K562 (cell line): ENCODE measurements around the gene PCBD1. TPM values are rescaled to one million over a fixed set of nuclear protein-coding genes. Genes with fewer than 3 reads are reported as not detected.

Experiments used
- ATAC-seq: fragments of 200-7000 bp; cut with Tn5 transposase; 3 replicates; pipeline ENCODE4 v1.9.1; 2020; ENCODE audit warnings: moderate library complexity
- BruUV-seq: library from RNA; stranded (reverse); fragments of 400-500 nt; replicated peaks from 2 replicates; lab custom pipeline; 2021; lab: Mats Ljungman, UMichigan
- CTCF ChIA-PET: fragments of 300-600 bp; formaldehyde crosslinking; extraction: SDS; loops from one replicate; lab custom pipeline; 2021; ENCODE audit warnings: low intra/inter-chr PET ratio; lab: Yijun Ruan, JAX
- POLR2A ChIA-PET: fragments of 300-600, 350-650 bp; sonication (Branson Sonifier 250); formaldehyde crosslinking; extraction: SDS; loops from one replicate; lab custom pipeline; 2021; ENCODE audit warnings: antibody characterized with exemption, inconsistent platforms; lab: Yijun Ruan, JAX
- DNase-seq, 4 experiments: peaks; one replicate each; pipeline versions ENCODE4 v3.0.0 to v3.0.0-alpha.2; 2011 to 2018; ENCODE audit warnings: low spot score in 3 of 4, mixed read lengths in 3 of 4; ENCODE audit errors: extremely low read depth in 1 of 4
- FAIRE-seq: peaks from 2 replicates; lab custom pipeline; 2011; peaks lifted over from hg19 to GRCh38; lab: Jason Lieb, UNC
- H2AFZ ChIP-seq: 2 replicates; pipeline ENCODE4 v1.6.0; 2011; ENCODE audit warnings: low read depth, low read length, control low read depth, inconsistent platforms
- H3K27ac ChIP-seq: fragments of 200-600 bp; 3 replicates; pipeline ENCODE4 v1.8.0; 2011; ENCODE audit warnings: low read depth, mild to moderate bottlenecking, control low read depth, inconsistent platforms, low read length, moderate library complexity, mixed read lengths; ENCODE audit errors: extremely low read depth
- H3K27me3 ChIP-seq, 2 experiments: fragments of 300-600 bp in 1 of 2; 2 replicates in 1 of 2; 3 replicates in 1 of 2; pipeline versions ENCODE4 v1.6.0 to v1.8.0; 2011; ENCODE audit warnings: inconsistent platforms in 2 of 2, low read length in 2 of 2, mild to moderate bottlenecking in 1 of 2, mixed read lengths in 1 of 2, moderate library complexity in 1 of 2; ENCODE audit not compliant: control insufficient read depth in 2 of 2, insufficient read depth in 2 of 2
- H3K36me3 ChIP-seq: fragments of 300-600 bp; 3 replicates; pipeline ENCODE4 v1.8.0; 2011; ENCODE audit warnings: mild to moderate bottlenecking, low read length, inconsistent platforms; ENCODE audit not compliant: control insufficient read depth, insufficient read depth
- H3K4me1 ChIP-seq, 2 experiments: fragments of 200-600 bp in 1 of 2; replicated peaks in 1 of 2; 2 replicates in 1 of 2; 3 replicates in 1 of 2; pipeline versions ENCODE4 v1.5.1 to v1.8.0; 2011; ENCODE audit warnings: inconsistent platforms in 2 of 2, low read length in 2 of 2, mild to moderate bottlenecking in 1 of 2, mixed read lengths in 1 of 2, moderate library complexity in 1 of 2; ENCODE audit not compliant: control insufficient read depth in 2 of 2, insufficient read depth in 2 of 2
- H3K4me2 ChIP-seq: 2 replicates; pipeline ENCODE4 v1.6.1; 2011; ENCODE audit warnings: low read length, control low read depth, inconsistent platforms, mixed read lengths; ENCODE audit not compliant: insufficient read depth
- H3K4me3 ChIP-seq: fragments of 200-600 bp; sonication (generic), shearing (Covaris generic); 2 replicates; pipeline ENCODE4 v1.5.1; 2016; ENCODE audit warnings: control low read depth, inconsistent platforms
- H3K79me2 ChIP-seq: fragments of 200-600 bp; 3 replicates; pipeline ENCODE4 v1.8.0; 2011; ENCODE audit warnings: low read length, inconsistent platforms; ENCODE audit not compliant: control insufficient read depth, insufficient read depth
- H3K9ac ChIP-seq, 2 experiments: 2 replicates each; pipeline versions ENCODE4 v1.6.0 to v1.6.1; 2011; ENCODE audit warnings: low read depth in 2 of 2, low read length in 2 of 2, control low read depth in 1 of 2, inconsistent platforms in 1 of 2, mild to moderate bottlenecking in 1 of 2, mixed read lengths in 1 of 2; ENCODE audit not compliant: insufficient read depth in 1 of 2
- H3K9me1 ChIP-seq: one replicate; pipeline ENCODE4 v1.6.0; 2011; ENCODE audit warnings: inconsistent platforms, mild to moderate bottlenecking, low read length, moderate library complexity; ENCODE audit not compliant: control insufficient read depth, insufficient read depth
- H3K9me3 ChIP-seq: replicated peaks from 2 replicates; pipeline ENCODE4 v1.5.1; 2011; ENCODE audit warnings: low read depth, low read length, inconsistent platforms; ENCODE audit not compliant: control insufficient read depth, insufficient read depth
- H4K20me1 ChIP-seq: replicated peaks from 2 replicates; pipeline ENCODE4 v1.6.1; 2011; ENCODE audit warnings: low read length, inconsistent platforms, mixed read lengths; ENCODE audit not compliant: control insufficient read depth, insufficient read depth
- CC2D1A ChIP-seq: fragments of 450-650 bp; IDR thresholded peaks from 2 replicates; pipeline ENCODE4 v1.6.1; 2017; ENCODE audit warnings: mild to moderate bottlenecking
- CCAR2 ChIP-seq: fragments of 200-400 bp; formaldehyde crosslinking; IDR thresholded peaks from 2 replicates; pipeline ENCODE4 v1.6.1; 2017; ENCODE audit warnings: mild to moderate bottlenecking, low read depth, low read length
- YY1 ChIP-seq, 3 experiments: IDR thresholded peaks; 2 replicates each; pipeline ENCODE4 v1.6.1; 2011; ENCODE audit warnings: low read length in 2 of 3, mild to moderate bottlenecking in 2 of 3, moderate library complexity in 2 of 3, borderline replicate concordance in 1 of 3, control low read depth in 1 of 3, low read depth in 1 of 3; ENCODE audit not compliant: insufficient read depth in 3 of 3, insufficient replicate concordance in 2 of 3, control insufficient read depth in 1 of 3, insufficient read length in 1 of 3; ENCODE audit errors: extremely low read depth in 1 of 3
- ZNF766 ChIP-seq: fragments of 200-800 bp; sonication (Bioruptor generic); conservative IDR thresholded peaks from 2 replicates; pipeline ENCODE4 v1.6.1; 2016; ENCODE audit warnings: missing genetic modification characterization, missing compliant biosample characterization
- WGBS: fragments of 100-300 bp; shearing (Covaris generic); methylation state at CpG from one replicate; pipeline ENCODE4 v1.1.6; 2016; ENCODE audit warnings: low coverage, mixed read lengths; ENCODE audit not compliant: insufficient coverage; ENCODE audit errors: missing lambda C conversion rate; 5-methylcytosine and 5-hydroxymethylcytosine counted together
- in situ Hi-C: fragments of 300-500 bp; cut with MboI; formaldehyde crosslinking; loops from 4 replicates; pipeline ENCODE4 v1.15.0; 2018; ENCODE audit warnings: inconsistent platforms, mixed read lengths
- intact Hi-C: fragments of 100-400 bp; cut with micrococcal nuclease; formaldehyde crosslinking; loops from 2 replicates; pipeline ENCODE4 v1.14.2; 2022
- polyA plus RNA-seq, 8 experiments: library from polyadenylated mRNA; depleted of rRNA in 4 of 8; stranded (reverse) in 5 of 8; unstranded in 3 of 8; fragments of >200 nt; fragmentation: Nextera tagmentation in 2 of 8; fragmentation: Illumina TruSeq in 1 of 8; extraction: Ambion mirVana in 2 of 8; extraction: Trizol in 1 of 8; gene quantifications; 2 replicates each; pipeline versions ENCODE4 v1.2.1 to v1.2.3, GENCODE V29; 2011 to 2014; ENCODE audit warnings: inconsistent platforms in 1 of 8, missing spikeins in 1 of 8
- total RNA-seq, 7 experiments: library from RNA; depleted of rRNA in 6 of 7; stranded (reverse); fragments of >200 nt in 6 of 7; fragmentation: Illumina TruSeq in 2 of 7; extraction: Trizol in 2 of 7; gene quantifications; 2 replicates each; pipeline versions ENCODE4 v1.2.1 to v1.2.3, GENCODE V29; 2011 to 2021; ENCODE audit warnings: low replicate concordance in 1 of 7
- TF ChIP-seq, protein P1 (sequence below), 2 experiments: fragments of 450-650 bp; conservative IDR thresholded peaks; 2 replicates each; pipeline ENCODE4 v1.6.1; 2017; ENCODE audit warnings: mild to moderate bottlenecking in 2 of 2, moderate library complexity in 2 of 2
- TF ChIP-seq, protein P2 (sequence below): fragments of 250-450 bp; sonication (Bioruptor Pico); IDR thresholded peaks from 2 replicates; pipeline ENCODE4 v1.5.0; 2020; ENCODE audit warnings: mild to moderate bottlenecking

The PCBD1 gene
- total and polyA plus RNA-seq, 9 of the 15 experiments (the other 6 are each of a cell fraction or from before 2014, with no cell fraction given) = 14.6 to 109 (median 57.0) TPM

DNA sequence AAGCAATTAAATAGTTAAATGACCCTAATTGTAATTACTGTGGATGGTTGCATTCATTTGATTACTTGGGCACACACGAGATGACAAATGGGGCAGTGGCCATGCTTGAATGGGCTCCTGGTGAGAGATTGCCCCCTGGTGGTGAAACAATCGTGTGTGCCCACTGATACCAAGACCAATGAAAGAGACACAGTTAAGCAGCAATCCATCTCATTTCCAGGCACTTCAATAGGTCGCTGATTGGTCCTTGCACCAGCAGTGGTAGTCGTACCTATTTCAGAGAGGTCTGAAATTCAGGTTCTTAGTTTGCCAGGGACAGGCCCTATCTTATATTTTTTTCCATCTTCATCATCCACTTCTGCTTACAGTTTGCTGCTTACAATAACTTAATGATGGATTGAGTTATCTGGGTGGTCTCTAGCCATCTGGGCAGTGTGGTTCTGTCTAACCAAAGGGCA lies 8.3 kb downstream of the PCBD1 start (continued):
- TF ChIP-seq, protein P1, sequence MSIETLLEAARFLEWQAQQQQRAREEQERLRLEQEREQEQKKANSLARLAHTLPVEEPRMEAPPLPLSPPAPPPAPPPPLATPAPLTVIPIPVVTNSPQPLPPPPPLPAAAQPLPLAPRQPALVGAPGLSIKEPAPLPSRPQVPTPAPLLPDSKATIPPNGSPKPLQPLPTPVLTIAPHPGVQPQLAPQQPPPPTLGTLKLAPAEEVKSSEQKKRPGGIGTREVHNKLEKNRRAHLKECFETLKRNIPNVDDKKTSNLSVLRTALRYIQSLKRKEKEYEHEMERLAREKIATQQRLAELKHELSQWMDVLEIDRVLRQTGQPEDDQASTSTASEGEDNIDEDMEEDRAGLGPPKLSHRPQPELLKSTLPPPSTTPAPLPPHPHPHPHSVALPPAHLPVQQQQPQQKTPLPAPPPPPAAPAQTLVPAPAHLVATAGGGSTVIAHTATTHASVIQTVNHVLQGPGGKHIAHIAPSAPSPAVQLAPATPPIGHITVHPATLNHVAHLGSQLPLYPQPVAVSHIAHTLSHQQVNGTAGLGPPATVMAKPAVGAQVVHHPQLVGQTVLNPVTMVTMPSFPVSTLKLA (conservative IDR thresholded peaks at IDR 0.05) = peak in 1 of 2 experiments; percentile 33; a peak in 1 of 4 replicates
- TF ChIP-seq YY1 (IDR thresholded peaks at IDR 0.05; ENCODE audit: borderline replicate concordance in 1 of 3, control insufficient read depth in 1 of 3, extremely low read depth in 1 of 3, insufficient read depth in 3 of 3, insufficient read length in 1 of 3, insufficient replicate concordance in 2 of 3, low read depth in 1 of 3, low read length in 2 of 3) = peak in 2 of 3 experiments; percentile 52 to 73
- TF ChIP-seq, protein P2, sequence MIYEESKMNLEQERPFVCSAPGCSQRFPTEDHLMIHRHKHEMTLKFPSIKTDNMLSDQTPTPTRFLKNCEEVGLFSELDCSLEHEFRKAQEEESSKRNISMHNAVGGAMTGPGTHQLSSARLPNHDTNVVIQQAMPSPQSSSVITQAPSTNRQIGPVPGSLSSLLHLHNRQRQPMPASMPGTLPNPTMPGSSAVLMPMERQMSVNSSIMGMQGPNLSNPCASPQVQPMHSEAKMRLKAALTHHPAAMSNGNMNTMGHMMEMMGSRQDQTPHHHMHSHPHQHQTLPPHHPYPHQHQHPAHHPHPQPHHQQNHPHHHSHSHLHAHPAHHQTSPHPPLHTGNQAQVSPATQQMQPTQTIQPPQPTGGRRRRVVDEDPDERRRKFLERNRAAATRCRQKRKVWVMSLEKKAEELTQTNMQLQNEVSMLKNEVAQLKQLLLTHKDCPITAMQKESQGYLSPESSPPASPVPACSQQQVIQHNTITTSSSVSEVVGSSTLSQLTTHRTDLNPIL = no peak
- peak; percentile 88 for TF ChIP-seq CC2D1A

DNA sequence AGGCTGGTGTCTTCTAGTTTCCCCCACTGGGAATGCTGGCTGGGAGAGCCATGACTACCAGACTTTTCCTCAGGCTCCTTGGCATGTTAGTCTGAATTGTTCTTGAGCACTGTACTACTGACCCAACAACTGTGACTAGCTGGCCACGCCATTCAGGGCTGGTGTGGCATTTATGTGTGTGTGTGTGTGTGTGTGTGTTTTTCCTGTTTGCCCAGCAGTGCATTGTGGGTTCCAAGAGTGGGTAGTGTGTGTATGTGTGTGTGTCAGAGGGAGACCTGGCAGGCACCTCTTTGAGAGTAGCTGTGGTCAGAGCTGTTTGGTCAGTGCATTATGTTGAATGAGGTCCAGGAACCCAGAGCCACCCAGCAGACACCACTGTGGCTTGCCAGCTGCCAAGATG lies 9.2 kb downstream of the PCBD1 start:
- H3K4me3 ChIP-seq = no peak overlapping the region
- FAIRE-seq = no peak
- no peaks in the 10 kb centered on the region for H3K9me3 ChIP-seq
- H3K9ac ChIP-seq = no peak overlapping the region
- no peaks in the 10 kb centered on the region; a peak in 2 of 5 replicates for H3K4me1 ChIP-seq
- no peaks in the 10 kb centered on the region; the same call in 1 of the 2 replicates for H4K20me1 ChIP-seq
- CTCF ChIA-PET = interaction anchor here (0.9 to 3.2 kb wide), 7 partner anchors 63 to 417 kb away, joined by 3 to 43 read pairs (median 10); partner anchors contain the start of gene SGPL1
- WGBS = 0% methylated on average over 1 of the region's 1 CpG
- no peak for TF ChIP-seq CCAR2
- TF ChIP-seq ZNF766 (CRISPR knock-in tag) = no peak
- TF ChIP-seq, all 486 proteins: peak for 0
- Histone ChIP-seq H3K79me2 (no peaks in the 10 kb centered on the region), H3K4me2 (no peak overlapping the region), H3K27me3 (no peaks in the 10 kb centered on the region), H3K27ac (no peak overlapping the region), H3K9me1 (no peaks in the 10 kb centered on the region), H3K36me3 (peaks cover 6% of the 10 kb centered on the region; the same call in 1 of the 3 replicates), H2AFZ (no peak overlapping the region)
- POLR2A ChIA-PET = interaction anchor here (0.6 to 2.7 kb wide), 3 partner anchors 8 to 63 kb away, joined by 3 to 12 read pairs (median 4); partner anchors contain the start of gene SGPL1
- no TSS peak for BruUV-seq
- ATAC-seq = no peak
- intact Hi-C loops (no loop called here), in situ Hi-C loops (no loop called here)
- no peak for DNase-seq
